OCI-LY3 (cell line): ENCODE measurements around the gene CTBP2.

Experiments
- H2AFZ ChIP-seq: fragments of 200-600, 300-600 bp; shearing (Covaris generic); 2 replicates; pipeline ENCODE4 v1.6.0; 2014; ENCODE audit warnings: antibody characterized with exemption, low read depth, low read length
- H3K27ac ChIP-seq: fragments of 200-600, 300-600 bp; sonication (generic); 2 replicates; pipeline ENCODE4 v1.5.1; 2014; ENCODE audit warnings: mild to moderate bottlenecking, low read length, moderate library complexity, mixed read lengths
- H3K27me3 ChIP-seq: fragments of 200-600, 300-600 bp; sonication (generic); 2 replicates; pipeline ENCODE4 v1.6.1; 2014; ENCODE audit warnings: low read depth, low read length, mixed read lengths
- H3K36me3 ChIP-seq: fragments of 200-600, 300-600 bp; sonication (generic); replicated peaks from 2 replicates; pipeline ENCODE3; 2014; ENCODE audit warnings: low read depth, low read length, mixed read lengths
- H3K4me1 ChIP-seq: fragments of 300-600, 200-600 bp; sonication (generic); 2 replicates; pipeline ENCODE4 v1.6.1; 2014; ENCODE audit warnings: low read length, mixed read lengths
- H3K4me2 ChIP-seq: fragments of 200-600, 300-600 bp; sonication (generic); 2 replicates; pipeline ENCODE4 v1.6.1; 2014; ENCODE audit warnings: low read length, mixed read lengths
- H3K4me3 ChIP-seq: fragments of 300-600, 200-600 bp; sonication (generic); 2 replicates; pipeline ENCODE4 v1.5.1; 2014; ENCODE audit warnings: antibody characterized with exemption, mild to moderate bottlenecking, low read length, moderate library complexity
- H3K79me2 ChIP-seq: fragments of 300-600, 200-600 bp; shearing (Covaris generic); 2 replicates; pipeline ENCODE4 v1.6.1; 2014; ENCODE audit warnings: mild to moderate bottlenecking, low read length, mixed read lengths
- H3K9ac ChIP-seq: fragments of 300-600, 200-600 bp; shearing (Covaris generic); 2 replicates; pipeline ENCODE4 v1.6.0; 2014; ENCODE audit warnings: mild to moderate bottlenecking, low read length, moderate library complexity
- H3K9me3 ChIP-seq: fragments of 200-600, 300-600 bp; shearing (Covaris generic); 2 replicates; pipeline ENCODE4 v1.6.1; 2014; ENCODE audit warnings: low read length, mixed read lengths; ENCODE audit not compliant: insufficient read depth
- H4K20me1 ChIP-seq: fragments of 200-600, 300-600 bp; sonication (generic); 2 replicates; pipeline ENCODE4 v1.6.1; 2016; ENCODE audit warnings: low read length, mixed read lengths; ENCODE audit not compliant: insufficient read depth
- CTCF ChIP-seq: fragments of 200-600, 300-600 bp; sonication (generic); IDR thresholded peaks from 2 replicates; pipeline ENCODE4 v1.5.1; 2014; ENCODE audit warnings: antibody characterized with exemption, low read length, low read depth
- EZH2phosphoT487 ChIP-seq: fragments of 200-600 bp; shearing (Covaris generic); IDR thresholded peaks from 2 replicates; pipeline ENCODE4 v1.6.1; 2018; ENCODE audit warnings: antibody characterized with exemption, mixed run types, low read depth

The CTBP2 gene

GRCh38 chr10:125076121-125076825, 84.1 kb downstream of the CTBP2 start:
- no peak for TF ChIP-seq CTCF
- no peak for TF ChIP-seq EZH2phosphoT487
- Histone ChIP-seq H3K27ac (no peak overlapping the region), H4K20me1 (peaks cover 8% of the 10 kb centered on the region), H3K9me3 (no peaks in the 10 kb centered on the region), H3K4me3 (no peak overlapping the region), H2AFZ (no peak overlapping the region), H3K79me2 (no peaks in the 10 kb centered on the region), H3K4me1 (no peaks in the 10 kb centered on the region), H3K27me3 (peaks cover 57% of the 10 kb centered on the region), H3K36me3 (no peaks in the 10 kb centered on the region), H3K9ac (no peak overlapping the region), H3K4me2 (no peak overlapping the region)

- Histone ChIP-seq H3K36me3 (no peaks in the 10 kb centered on the region), H3K9me3 (no peaks in the 10 kb centered on the region), H3K9ac (no peak overlapping the region), H3K4me2 (no peak overlapping the region), H3K27me3 (peaks cover 49% of the 10 kb centered on the region), H3K79me2 (no peaks in the 10 kb centered on the region), H3K4me1 (no peaks in the 10 kb centered on the region), H4K20me1 (peaks cover 16% of the 10 kb centered on the region), H2AFZ (no peak overlapping the region), H3K27ac (no peak overlapping the region), H3K4me3 (no peak overlapping the region)
- TF ChIP-seq EZH2phosphoT487 (no peak), CTCF (no peak)
These were observed 86.4 kb downstream of the CTBP2 start for GRCh38 chr10:125073996-125074395.

- Histone ChIP-seq H3K79me2 (no peaks in the 10 kb centered on the region), H2AFZ (no peak overlapping the region), H4K20me1 (peaks cover 28% of the 10 kb centered on the region)
These were observed 87.6 kb downstream of the CTBP2 start for GRCh38 chr10:125072794-125073193.

GRCh38 chr10:125071008-125071407, 89.4 kb downstream of the CTBP2 start:
- no peaks in the 10 kb centered on the region for H3K9me3 ChIP-seq
- peaks cover 46% of the 10 kb centered on the region for H4K20me1 ChIP-seq
- H2AFZ ChIP-seq: no peak overlapping the region
- H3K4me3 ChIP-seq: no peak overlapping the region
- H3K27ac ChIP-seq: no peak overlapping the region
- no peaks in the 10 kb centered on the region for H3K79me2 ChIP-seq
- no peak overlapping the region for H3K4me2 ChIP-seq
- H3K9ac ChIP-seq: no peak overlapping the region
- TF ChIP-seq CTCF (no peak), EZH2phosphoT487 (no peak)
- H3K27me3 ChIP-seq: peaks cover 67% of the 10 kb centered on the region
- H3K36me3 ChIP-seq: no peaks in the 10 kb centered on the region
- H3K4me1 ChIP-seq: no peaks in the 10 kb centered on the region

More at GRCh38 chr10:125072794-125073193, 87.6 kb downstream of the CTBP2 start:
- H3K9ac ChIP-seq: no peak overlapping the region
- H3K4me2 ChIP-seq: no peak overlapping the region
- no peaks in the 10 kb centered on the region for H3K36me3 ChIP-seq
- H3K4me3 ChIP-seq: no peak overlapping the region
- no peak for TF ChIP-seq CTCF
- TF ChIP-seq EZH2phosphoT487: no peak
- H3K9me3 ChIP-seq: no peaks in the 10 kb centered on the region
- no peak overlapping the region for H3K27ac ChIP-seq
- no peaks in the 10 kb centered on the region for H3K4me1 ChIP-seq
- peaks cover 57% of the 10 kb centered on the region for H3K27me3 ChIP-seq
